CMK (cell line): ENCODE measurements around the gene ACSF3.
"Not testable (repeated sequence)": the region's sequence is repeated elsewhere in the genome, so short reads cannot be mapped to it uniquely, and the experiment has no call there.

Source experiments
- DNase-seq: peaks from one replicate; pipeline ENCODE4 v3.0.0-alpha.2; 2010; ENCODE audit warnings: low read depth

Gene ACSF3

DNA sequence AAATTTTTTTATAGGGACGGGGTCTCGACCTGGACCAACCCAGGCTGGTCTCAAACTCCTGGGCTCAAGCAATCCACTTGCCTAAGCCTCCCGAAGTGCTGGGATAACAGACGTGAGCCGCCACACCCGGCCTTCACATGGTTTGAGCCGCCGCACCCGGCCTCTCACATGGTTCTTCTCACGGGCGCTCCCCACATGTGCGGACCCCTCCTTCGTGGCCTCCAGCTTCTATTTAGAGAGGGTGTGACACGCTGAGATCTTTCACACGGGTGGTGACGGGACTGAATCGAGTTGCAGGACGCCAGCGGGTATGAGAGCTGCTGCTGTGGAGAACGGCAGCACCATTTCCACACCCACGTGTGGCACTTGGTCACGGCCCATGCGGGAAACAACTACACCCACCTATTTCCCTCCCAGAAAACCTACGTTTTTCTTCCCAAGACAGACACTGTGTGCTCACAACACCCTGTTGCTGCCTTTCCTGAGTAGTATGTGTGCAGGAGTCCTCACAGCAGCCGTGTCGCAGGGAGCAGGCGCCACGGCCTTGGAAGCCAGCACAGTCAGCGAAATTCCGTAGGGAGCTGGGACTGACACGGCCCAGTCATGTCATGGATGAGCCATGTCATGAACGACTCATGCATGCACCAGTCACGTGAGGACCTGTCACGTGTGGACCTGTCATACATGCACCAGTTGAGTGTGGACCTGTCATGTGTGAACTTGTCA, 20.1 kb upstream of the ACSF3 start:
- no peak for DNase-seq

DNA sequence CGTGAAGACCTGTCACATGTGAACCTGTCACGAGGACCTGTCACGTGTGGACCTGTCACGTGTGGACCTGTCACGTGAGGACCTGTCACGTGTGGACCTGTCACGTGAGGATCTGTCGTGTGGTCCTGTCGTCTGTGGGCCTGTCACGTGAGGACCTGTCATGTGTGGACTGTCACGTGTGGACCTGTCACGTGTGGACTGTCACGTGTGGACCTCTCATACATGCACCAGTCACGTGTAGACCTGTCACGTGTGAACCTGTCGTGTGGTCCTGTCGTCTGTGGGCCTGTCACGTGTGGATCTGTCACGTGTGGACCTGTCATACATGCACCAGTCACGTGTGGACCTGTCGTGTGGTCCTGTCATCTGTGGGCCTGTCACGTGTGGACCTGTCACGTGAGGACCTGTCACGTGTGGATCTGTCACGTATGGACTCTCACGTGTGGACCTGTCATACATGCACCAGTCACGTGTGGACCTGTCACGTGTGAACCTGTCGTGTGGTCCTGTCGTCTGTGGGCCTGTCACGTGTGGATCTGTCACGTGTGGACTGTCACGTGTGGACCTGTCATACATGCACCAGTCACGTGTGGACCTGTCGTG, 19.5 kb upstream of the ACSF3 start:
- DNase-seq, result not testable (repeated sequence)

DNA sequence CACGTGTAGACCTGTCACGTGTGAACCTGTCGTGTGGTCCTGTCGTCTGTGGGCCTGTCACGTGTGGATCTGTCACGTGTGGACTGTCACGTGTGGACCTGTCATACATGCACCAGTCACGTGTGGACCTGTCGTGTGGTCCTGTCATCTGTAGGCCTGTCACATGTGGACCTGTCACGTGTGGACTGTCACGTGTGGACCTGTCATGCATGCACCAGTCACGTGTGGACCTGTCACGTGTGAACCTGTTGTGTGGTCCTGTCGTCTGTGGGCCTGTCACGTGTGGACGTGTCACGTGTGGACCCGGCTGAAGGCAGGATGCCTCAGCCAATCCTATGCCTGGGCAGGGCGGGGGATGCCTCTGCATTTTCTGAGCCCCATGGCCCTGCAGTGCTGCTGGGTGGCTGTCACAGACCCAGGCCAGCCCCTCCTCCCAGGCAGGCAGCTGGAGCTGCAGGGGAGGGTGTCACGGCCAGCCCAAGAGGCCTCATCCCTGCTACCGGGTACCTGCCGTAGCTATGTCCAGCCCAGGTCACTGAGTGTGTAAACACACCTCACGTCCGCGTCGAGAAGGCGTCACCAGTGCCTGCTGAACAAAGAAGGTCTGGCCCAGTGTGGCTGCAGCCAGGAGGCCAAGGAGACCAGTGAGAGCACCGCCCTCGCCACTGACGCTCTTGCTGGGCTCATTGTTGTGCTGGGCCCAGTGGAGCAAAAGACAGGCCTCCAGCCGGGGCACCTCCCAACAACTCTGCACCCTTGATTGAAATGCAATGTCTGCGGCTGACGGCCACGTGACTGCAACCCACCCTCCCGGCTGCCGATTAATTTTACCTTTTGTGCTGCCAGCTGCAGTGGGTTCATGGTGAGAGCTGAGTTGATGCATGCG, 18.6 kb upstream of the ACSF3 start:
- no peak for DNase-seq

DNA sequence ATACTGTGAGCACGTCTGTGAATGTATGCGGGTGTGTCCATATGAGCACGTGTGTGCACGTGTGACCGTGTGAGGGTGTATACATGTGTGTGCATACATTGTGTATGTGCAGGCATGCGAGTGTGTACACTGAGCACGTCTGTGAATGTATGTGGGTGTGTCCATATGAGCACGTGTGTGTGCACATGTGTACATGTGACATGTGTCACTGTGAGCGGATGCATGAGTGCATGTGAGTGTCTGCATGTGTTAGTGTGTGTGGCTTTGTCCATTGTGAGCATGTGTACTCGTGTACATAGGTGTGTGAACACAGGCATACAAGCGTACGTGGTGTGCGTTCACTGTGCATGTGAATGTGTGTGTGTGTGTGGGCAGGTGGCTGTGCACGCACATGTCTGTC, 17.5 kb upstream of the ACSF3 start:
- no peak for DNase-seq

DNA sequence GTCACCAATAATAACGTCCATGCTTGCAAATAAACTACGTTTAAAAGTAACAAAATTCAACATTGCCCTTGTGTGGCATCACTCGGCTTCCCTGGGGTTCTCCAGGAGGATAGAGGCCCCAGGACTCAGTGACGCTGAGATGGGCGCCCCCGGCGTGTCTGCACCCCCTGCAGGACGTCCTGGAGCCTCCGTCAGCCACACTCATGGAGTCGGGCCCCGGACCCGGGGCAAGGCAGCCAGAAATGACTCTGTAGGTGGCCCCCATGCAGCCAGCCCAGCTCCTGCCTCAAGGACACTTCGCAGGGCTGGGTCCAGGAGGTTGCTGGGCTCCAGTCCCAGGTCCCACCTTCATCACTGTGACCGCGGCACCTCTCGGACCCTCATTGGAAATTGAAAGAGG, 16.6 kb upstream of the ACSF3 start:
- DNase-seq, result no peak

DNA sequence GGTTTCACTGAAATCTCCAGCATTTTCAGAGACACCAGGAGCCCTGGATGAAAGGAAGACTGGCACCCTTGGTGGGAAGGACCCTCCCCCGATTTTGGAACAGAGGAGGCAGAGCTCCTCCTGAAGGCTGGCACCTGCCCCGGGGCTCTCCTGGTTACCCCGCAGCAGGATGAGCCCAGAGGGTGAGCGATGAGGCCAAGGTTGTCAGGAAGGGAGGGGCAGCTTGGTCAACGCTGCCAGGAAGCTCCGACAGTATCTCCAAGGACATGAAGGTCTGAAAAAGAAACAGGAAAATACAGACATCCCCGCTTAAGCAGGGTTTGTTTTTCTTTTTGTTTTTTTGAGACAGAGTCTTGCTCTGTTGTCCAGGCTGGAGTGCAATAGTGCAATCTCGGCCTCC, 15.5 kb upstream of the ACSF3 start:
- DNase-seq, result no peak

DNA sequence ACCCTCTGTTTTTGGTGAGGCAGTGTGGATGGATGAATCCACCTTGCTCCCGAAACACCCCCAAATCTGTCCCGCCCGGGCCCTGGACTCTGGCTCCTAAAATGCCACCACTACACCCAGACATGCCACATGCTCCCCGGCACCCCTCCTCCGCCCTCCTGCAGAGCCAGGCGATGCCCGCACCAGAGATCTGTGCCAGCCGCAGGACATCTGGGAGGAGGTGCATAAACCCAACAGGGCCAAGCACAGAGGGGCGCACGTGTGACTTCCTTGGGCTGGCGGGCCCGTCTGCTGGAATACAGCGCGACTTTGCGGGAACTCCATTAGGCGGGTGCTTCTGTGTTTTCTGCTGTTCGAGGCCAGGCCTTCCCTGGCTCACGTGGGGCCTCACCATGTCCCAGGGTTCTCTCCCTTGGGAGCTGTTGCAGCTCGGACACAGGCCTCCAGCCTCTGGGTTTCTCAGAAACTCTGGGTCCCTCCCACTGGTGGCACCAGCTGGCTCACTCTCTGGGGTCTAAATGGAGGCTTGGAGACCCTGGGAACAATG, 14.1 kb upstream of the ACSF3 start:
- no peak for DNase-seq

DNA sequence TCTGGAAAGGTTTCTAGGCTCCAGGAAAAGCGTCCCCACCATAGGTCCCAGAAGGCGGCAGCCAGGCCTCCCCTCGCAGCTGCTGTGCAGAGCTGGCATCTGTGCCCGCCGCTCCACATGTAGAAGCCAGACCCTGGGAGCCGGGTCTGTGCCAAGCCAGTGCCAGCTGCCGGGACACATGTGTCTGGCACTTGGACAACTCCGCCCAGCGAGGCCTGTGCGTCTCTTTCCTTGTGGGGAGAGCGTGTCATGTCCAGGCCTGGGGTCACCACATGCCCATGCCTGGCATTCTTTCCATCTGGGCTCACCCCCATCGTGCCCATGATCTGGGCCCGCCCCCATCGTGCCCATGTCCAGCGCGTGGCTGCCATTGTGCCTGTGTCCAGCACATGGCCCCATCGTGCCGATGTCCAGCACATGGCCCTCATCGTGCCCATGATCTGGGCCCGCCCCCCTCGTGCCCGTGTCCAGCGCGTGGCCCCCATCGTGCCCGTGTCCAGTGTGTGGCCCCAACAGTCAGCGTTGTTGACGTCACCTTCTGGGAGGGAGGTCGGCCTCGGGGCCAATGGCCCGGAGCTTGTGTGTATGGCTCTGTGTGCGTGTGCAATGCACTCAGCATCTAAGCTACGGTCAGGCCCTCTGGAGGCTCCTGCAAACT, 13.3 kb upstream of the ACSF3 start:
- no peak for DNase-seq

DNA sequence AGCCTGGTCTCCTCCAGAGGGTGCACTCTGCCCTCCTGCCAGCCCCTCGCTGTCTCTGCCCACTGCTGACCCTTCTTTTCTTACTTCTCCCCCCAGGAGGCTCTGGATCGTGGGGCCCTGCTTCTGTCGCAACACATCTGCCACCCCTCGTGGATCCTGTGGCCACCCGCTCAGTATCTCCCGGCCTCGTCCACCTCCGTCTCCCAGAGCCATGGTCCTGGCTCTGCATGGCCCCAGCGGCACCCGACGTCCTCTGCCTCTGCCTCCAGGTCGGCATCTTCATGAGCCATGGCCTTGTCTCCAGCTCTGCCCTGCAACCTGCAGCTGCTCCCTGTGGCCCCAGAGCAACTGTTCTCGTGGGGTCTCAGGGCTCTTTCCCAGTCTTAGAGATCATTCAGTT, 12.1 kb upstream of the ACSF3 start:
- no peak for DNase-seq

DNA sequence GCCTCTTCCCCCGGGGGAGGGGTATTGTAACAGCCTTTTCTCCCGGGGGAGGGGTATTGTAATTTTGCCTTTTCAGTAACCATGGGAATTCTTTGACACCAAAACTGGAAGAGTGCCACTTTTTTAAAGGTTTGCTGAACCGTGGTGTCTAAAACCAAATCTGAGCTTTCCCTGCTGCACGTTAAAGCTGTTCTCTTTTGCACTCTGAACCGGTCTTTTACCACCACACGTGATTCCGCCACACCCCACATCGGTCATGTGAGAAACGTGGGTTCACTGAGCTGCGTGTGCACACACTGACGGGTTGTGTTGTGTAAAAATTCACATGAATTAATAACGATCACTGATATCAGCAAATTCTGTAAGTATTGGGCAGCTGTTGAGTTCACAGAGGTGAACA, 9.2 kb upstream of the ACSF3 start:
- DNase-seq, result no peak

DNA sequence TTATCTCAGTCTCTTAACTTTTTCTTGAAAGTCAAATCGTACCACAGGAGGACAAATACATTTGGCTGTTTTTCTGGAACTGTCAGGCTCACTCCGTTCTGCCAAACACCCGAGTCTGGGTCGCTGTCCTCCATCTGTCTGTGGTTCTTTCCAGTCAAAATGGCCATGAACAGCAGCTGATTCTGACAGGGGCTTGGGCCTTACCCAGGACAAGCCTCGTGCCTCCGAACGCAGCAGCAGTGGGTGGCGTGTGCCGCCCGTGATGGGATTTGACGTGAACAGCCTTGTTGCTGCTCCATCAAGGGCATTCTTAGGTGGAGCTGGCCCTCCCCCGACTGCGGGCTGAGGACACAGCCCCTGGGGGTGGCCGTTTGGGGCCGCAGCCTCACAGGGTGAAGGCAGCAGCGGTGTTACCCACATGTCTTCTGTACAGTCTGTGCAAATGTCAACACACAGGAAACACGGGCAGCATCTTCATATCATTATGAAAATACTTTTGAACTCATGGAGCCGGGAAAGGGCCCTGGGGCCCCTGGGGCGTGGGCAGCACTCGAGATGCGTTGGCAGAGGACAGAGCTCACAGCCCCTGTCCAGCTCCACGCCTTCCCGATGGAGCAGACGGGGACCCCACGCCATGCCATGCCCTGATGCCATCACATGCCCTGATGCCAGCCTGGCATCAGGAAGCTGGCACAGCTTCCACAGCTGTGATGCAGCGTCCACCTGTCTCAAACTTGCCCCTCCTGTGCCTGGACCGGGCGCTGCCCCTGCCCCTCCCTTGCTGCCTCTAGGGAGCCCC, 8.6 kb upstream of the ACSF3 start:
- DNase-seq, result no peak

DNA sequence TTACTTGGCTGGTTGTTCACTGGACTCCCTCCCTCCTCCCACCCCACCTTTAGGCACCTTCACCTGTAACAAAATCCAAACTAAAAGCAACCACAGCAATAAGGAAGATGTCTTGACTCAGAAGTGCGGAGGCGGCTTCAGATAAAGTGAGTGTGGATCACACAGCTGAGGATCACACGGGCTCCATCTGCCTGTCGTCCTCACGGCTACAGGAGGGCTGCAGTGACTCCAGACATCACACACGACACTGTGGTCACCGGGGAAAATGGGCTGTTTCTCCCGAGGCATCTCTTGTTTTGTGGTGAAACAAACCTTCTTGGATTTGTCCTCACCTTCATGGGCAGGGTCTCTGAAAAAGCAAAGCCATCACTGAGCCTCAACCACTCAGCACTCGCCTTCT, 7.9 kb upstream of the ACSF3 start:
- DNase-seq, result no peak

DNA sequence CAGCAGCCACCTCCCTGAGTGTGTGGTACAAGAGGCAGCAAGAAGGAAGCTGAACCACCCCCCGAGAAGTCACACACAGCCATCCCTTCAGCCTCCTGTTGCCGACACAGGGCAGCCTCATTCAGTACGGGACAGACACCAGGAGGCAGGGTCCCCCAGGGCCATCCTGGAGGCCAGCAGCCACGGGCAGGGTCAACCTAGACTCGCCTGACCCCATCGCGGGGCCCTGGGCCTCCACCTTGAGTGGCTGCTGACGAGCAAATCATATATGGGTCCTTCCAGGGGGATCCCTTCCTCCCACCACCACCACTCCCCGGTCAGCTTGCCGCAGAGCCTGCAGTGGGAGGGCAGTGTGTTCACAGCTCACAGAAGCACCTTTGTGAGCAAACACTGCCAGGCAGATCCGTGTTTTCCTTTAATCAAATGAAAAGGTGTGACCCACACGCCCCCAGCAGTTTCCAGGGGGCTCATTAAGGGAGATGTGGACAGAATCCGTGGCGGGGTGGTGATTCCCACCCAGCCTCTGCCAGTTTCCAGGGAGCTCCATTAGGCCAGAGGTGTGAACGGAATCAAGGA, 5.6 kb upstream of the ACSF3 start:
- DNase-seq, result no peak

DNA sequence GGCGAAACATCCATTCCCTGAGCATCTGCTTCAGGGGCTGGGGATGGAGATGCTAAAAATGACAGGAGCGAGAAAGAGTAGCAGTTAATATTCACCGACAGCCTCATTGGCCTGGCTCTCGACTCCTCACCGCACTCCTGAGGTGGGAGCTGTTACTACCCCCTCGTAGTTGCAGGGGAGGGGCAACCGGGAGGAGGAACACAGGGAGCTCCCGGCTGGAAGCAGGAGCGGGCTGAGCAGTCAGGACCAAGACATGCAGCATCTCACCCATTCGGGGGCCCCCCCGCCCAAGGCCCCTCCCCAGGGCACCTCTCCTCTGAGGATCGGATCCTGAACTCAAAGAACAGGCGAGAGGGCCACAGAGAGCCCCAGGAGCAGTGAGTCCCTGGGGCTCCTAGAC, 4.5 kb upstream of the ACSF3 start:
- no peak for DNase-seq

DNA sequence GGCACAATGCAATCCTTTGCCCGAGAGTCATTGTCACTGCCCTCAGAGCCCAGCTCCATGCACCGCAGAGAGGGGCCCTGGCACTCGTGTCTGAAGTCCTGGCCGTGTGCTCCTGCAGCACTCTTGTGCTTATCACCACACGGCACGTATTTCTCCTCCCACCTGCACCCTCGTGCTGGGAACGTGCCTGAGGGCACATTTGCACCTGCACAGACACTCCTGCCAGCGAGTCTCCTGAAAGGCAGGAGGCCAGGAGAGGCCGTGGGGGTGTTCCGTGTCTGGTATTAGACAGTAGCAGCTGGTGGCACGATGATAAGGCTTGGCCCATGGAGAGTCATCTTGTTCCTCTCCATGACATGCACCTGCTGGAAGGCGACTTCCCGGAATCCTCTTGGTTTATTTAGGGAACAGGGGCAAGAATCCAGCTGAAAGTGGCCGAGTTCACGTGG, 3.4 kb upstream of the ACSF3 start:
- DNase-seq, result no peak

DNA sequence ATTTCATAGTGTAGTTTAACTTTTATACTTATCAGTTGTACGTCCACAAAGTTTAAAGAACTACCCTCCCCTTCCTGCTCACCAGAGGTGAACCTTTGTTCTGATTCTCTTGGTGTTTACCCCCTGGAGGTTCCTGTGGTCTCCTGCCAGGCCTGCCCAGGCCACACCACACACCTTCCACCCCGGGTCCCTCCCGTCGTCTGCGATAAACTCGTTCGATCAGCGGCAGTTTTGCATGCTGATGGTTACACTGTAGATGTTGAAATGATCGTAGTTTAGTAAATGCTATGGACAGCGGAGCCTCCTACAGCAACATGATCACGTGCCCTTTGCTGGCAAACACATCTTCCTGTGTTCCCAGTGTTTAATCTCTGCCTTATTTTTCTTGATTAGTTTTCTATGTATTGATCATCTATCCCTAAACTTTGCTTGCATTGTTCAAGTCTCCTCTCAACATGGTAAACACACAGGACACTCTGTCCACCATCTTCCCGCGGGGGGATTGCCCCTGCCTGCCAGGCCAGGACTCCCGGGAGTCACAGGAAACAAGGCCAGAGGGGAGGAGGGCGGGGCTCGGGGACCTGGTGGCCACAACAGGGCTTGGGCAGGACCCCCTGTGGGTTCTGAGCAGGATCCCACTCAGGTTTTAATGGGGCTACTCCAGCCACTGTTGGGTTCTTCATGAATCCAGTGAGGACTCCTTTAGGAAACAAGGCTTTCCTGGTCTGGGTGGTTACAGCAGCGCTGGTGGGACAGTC, 2.8 kb upstream of the ACSF3 start:
- no peak for DNase-seq

DNA sequence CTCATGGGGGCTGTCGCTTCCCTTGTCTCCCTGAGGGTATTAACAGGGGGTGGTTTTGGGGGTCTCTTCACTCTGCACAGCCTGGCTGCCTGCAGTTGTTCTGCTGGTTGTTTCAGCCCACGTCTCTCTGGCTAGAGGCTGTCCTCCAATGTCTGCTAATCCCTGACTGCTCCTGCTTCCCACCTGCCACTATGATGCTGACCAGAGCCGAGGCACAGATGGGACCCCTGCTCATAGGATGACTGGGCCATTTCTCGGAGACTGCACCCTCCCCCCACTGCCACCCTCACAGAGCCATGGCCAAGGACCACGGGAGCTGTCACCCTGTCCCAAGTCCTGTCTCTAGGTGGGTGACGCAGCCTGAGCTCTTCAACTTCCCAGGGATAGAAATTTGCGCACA, 1.6 kb upstream of the ACSF3 start:
- no peak for DNase-seq

DNA sequence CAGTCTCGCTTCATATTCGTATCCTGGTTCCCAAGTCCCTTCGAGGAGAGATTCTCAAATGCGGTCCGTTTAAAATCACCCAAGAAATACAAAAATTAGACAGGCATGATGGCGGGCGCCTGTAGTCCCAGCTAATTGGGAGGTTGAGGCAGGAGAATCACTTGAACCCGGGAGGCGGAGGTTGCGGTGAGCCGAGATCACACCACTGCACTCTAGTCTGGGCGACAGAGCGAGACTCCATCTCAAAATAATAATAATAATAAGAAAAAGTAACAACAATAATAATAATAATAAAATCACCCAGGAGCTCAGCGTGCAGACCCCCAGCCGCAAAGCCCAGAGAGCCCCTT, 425 bp upstream of the ACSF3 start:
- DNase-seq, result not testable (repeated sequence)

DNA sequence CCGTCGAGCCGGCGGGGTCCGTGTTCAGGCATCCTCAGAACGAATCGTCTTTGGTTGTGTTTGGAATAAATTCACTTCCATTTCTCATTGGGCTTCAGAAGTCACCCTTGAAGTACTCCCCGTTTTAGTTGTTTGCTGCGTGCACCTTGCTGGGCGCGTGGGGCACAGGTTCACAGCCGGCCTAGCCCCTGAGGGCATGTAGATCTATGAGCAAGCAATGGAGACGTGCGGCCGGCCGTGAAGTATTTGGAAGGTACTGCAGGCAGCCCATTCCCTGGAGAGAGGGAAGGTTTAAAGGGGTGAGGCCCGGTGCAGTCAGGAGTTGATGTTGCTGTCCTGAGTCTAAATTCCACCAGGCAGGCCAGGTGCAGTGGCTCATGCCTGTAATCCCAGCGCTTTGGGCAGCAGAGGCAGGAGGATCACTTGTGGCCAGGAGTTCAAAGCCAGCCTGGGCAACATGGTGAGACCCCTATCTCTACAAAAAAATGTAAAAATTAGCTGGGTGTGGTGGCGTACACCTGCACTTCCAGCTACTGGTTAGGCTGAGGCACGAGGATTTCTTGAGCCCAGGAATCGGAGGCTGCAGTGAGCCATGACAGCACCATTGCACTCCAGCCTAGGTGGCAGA, 714 bp downstream of the ACSF3 start:
- no peak for DNase-seq

DNA sequence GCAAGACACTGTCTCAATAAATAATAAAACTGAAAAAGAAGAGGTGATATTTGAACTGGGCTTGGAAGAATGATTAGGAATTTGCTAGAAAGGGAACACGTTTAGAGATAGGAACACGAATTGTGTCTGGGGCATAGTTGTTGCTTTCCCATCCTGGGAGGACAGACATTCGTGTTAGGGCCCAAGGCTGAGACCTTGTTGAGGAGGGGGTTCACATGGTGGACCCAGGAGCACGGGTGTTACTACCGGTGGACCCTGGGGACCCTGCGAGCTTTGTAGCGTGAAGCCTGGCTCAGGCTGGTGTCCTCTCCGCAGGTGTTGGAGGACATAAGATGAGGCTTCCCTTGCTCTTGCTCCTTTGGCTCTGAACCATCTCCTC, 1.2 kb downstream of the ACSF3 start:
- no peak for DNase-seq
